H1 (cell line): ENCODE data around the gene SPATA32.

Experiments
- CTCF ChIP-seq, 3 experiments: IDR thresholded peaks; 1 replicate in 2 of 3; 2 replicates in 1 of 3; pipeline versions ENCODE4 v1.5.1 to v1.6.1; 2011; ENCODE audit warnings: low read length in 3 of 3, mild to moderate bottlenecking in 3 of 3, inconsistent platforms in 2 of 3, low read depth in 1 of 3, moderate library complexity in 1 of 3; ENCODE audit not compliant: insufficient read depth in 1 of 3; ENCODE audit errors: control extremely low read depth in 1 of 3
- SIN3A ChIP-seq, 2 experiments: IDR thresholded peaks in 1 of 2; conservative IDR thresholded peaks in 1 of 2; 2 replicates each; pipeline ENCODE4 v1.6.1; 2011 to 2012; ENCODE audit warnings: low read length in 2 of 2, improper control_type of control experiment in 1 of 2, low read depth in 1 of 2, mild to moderate bottlenecking in 1 of 2

GRCh38 chr17:45277216-45277849 is 15.4 kb upstream of the SPATA32 start:
- TF ChIP-seq SIN3A (conservative IDR thresholded peaks at IDR 0.05 in 1 of 2, IDR thresholded peaks at IDR 0.05 in 1 of 2; ENCODE audit: low read depth in 1 of 2, low read length in 2 of 2): no peak
- TF ChIP-seq CTCF (IDR thresholded peaks at IDR 0.05; ENCODE audit: control extremely low read depth in 1 of 3, insufficient read depth in 1 of 3, low read depth in 1 of 3, low read length in 3 of 3): peak; percentile 84 to 90 (median 89)
